Gastrocnemius medialis (tissue), 4 donors: ENCODE measurements around the gene PRSS56.
A peak's percentile ranks its signal among the peaks of the same experiment; 100 is the strongest.

Experiments used
- POLR2A ChIP-seq, 2 donors: fragments of 450-650 bp; IDR thresholded peaks; one replicate each; pipeline ENCODE4 v1.6.1; 2017; ENCODE audit warnings: antibody characterized with exemption in 2 of 2, mild to moderate bottlenecking in 2 of 2, moderate library complexity in 2 of 2
- TF ChIP-seq, protein P1 (sequence below), 5 experiments: fragments of 450-650 bp in 3 of 5; fragments of 200-600 bp in 2 of 5; sonication (generic) in 2 of 5; IDR thresholded peaks in 4 of 5; conservative IDR thresholded peaks in 1 of 5; 1 replicate in 4 of 5; 2 replicates in 1 of 5; pipeline ENCODE4 v1.5.1; 2016 to 2019; ENCODE audit warnings: antibody characterized with exemption in 5 of 5, mild to moderate bottlenecking in 3 of 5, moderate library complexity in 3 of 5

DNA sequence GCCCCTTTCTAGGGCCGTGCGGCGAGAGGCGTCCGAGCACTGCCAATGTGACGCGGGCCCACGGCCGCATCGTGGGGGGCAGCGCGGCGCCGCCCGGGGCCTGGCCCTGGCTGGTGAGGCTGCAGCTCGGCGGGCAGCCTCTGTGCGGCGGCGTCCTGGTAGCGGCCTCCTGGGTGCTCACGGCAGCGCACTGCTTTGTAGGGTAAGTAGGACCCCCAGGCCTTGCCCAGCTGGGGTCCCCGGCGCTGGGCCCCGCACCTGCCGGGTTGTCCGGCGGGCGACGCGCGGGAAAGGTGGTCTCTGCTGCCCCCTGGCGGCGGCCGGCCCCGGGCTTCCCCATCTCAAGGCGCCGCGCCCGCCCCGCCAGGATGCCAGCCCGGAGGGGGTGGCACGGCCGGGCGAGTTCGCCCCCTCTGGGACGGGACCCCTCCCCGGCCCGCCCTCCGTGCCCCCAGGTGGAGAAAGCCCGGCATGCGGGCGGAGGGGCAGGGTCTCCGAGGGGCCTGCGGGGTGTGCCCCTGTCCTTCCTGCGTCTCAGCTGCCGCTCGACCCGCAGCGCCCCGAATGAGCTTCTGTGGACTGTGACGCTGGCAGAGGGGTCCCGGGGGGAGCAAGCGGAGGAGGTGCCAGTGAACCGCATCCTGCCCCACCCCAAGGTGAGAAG is 1.9 kb downstream of the PRSS56 start:
- TF ChIP-seq, protein P1, sequence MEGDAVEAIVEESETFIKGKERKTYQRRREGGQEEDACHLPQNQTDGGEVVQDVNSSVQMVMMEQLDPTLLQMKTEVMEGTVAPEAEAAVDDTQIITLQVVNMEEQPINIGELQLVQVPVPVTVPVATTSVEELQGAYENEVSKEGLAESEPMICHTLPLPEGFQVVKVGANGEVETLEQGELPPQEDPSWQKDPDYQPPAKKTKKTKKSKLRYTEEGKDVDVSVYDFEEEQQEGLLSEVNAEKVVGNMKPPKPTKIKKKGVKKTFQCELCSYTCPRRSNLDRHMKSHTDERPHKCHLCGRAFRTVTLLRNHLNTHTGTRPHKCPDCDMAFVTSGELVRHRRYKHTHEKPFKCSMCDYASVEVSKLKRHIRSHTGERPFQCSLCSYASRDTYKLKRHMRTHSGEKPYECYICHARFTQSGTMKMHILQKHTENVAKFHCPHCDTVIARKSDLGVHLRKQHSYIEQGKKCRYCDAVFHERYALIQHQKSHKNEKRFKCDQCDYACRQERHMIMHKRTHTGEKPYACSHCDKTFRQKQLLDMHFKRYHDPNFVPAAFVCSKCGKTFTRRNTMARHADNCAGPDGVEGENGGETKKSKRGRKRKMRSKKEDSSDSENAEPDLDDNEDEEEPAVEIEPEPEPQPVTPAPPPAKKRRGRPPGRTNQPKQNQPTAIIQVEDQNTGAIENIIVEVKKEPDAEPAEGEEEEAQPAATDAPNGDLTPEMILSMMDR (IDR thresholded peaks at IDR 0.05 in 4 of 5, conservative IDR thresholded peaks at IDR 0.05 in 1 of 5) = peak in 4 of 5 experiments; percentile 85 to 97 (median 96)
- no peak for TF ChIP-seq POLR2A (IDR thresholded peaks at IDR 0.05)
